Superior temporal gyrus (tissue), 1 donor: Measurements from ENCODE around the gene ACTL8.

Source experiments
- DNase-seq: peaks from one replicate; pipeline ENCODE4 v3.0.0-alpha.2; 2016; ENCODE audit errors: extremely low spot score

Gene ACTL8

DNA sequence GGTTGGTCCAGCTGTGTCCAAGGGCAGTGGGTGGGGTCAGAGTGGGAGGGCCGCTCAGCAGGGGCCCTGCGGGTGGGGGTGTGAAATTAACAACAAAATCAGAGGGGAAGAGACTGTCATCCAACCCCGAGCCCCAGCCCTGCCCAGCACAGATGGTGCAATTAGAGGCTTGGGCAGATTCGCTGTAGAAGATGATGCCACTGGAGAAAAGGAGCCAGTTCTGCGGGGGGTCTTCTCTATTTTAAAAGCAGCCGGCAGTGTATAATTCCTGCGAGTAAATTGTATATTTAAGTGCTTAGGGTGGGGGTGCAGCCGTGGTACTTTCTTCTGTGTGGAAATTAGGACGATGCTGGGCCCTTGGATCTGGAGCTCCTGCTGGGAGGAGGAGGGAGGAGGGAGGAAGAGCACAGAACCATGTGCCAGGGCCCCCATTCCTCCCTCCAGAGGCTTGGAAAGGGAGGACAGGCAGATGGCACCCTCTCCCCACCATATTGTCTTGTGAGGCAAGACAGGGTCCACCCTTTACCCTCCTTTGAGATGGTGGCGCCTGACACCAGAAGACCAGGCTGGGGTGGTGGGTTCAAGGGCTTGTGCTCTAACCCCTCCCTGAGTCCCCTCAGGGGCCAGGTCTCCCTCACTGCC is 89.2 kb downstream of the ACTL8 start:
- DNase-seq = no peak

DNA sequence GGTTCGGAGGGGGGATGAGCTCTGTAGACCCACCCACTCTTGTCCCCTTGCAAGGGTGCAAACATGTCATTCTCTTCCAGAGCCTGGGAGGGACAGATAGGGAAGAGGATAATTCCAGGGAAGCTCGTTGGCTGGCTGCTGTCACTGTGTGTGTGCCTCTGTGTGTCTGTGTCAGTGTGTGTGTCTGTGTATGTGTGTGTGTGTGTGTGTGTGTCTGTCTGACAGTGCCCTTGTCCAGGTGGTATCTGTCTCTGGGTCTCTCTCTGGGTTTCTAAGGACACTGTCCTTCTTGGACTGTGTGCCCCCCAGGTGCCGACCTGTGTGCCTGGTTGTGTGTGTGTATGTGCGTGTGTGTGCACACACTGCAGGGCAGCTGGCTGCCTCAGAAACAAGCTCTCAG is 90.5 kb downstream of the ACTL8 start:
- no peak for DNase-seq

DNA sequence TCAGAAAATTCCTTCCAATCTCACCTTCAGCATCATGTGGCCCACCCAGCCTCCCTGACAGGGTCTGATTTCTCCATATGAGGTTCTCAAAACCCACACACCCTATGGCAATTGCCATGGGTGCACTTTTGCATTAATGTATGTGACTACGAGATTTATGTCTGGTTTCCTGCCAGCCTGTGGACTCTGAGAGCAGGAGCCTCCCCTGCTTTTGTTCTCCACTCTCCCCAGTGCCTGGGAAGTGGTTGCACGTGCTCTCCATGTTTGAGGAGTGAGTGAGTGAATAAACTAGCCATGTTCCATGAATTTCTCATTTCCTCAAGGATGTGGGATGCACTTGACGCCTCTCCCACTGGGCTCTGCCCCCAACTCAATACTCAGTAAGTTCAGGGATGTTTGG is 91.2 kb downstream of the ACTL8 start:
- no peak for DNase-seq

- no peak for DNase-seq
These were observed 92.0 kb downstream of the ACTL8 start for GRCh38 chr1:17847111-17847510.

- DNase-seq = no peak
These were observed 94.1 kb downstream of the ACTL8 start for GRCh38 chr1:17849216-17849615.

DNA sequence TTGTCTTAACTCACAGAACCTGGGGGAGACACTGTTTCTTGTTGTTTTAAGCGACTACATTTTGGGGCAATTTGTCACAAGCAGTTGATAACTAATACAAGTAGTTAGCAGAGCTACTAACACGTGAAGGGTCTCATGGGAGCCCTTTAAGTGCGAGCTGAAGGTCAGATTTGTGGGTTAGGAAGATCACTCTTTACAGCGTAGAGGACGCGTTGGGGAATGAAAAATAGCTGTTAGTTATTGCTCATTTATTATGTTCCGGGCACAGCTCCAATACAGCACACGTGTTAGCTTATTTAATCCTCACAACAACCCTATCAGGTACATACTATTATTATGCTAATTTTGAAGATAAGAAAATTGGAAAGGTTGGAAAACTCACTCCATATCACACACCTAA is 95.9 kb downstream of the ACTL8 start:
- DNase-seq = no peak

DNA sequence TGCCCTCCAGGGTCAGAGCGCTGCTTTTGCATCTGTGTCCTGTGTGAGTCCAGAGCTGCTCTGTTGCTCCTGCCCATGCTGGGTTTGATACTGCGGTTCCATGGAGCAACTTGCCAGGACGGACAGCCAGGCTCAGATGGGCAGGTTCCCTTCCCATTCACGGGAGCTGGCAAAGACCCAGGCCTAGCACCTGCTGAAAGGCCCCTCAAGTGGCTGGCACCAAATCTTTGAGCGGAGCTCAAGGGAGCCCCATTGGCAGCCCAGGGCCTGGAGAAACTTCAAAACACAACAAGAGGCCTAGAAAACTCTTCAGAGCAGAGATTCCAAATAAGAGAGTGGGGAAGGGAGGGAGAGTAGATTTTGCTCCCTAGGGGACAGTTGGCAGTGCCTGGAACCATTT is 97.2 kb downstream of the ACTL8 start:
- DNase-seq = no peak

- DNase-seq = no peak
These were observed 98.3 kb downstream of the ACTL8 start for GRCh38 chr1:17853241-17853935.

GRCh38 chr1:17856496-17857108 is 101.5 kb downstream of the ACTL8 start:
- DNase-seq = no peak

- DNase-seq = no peak
These were observed 102.0 kb downstream of the ACTL8 start for GRCh38 chr1:17857109-17857499.

DNA sequence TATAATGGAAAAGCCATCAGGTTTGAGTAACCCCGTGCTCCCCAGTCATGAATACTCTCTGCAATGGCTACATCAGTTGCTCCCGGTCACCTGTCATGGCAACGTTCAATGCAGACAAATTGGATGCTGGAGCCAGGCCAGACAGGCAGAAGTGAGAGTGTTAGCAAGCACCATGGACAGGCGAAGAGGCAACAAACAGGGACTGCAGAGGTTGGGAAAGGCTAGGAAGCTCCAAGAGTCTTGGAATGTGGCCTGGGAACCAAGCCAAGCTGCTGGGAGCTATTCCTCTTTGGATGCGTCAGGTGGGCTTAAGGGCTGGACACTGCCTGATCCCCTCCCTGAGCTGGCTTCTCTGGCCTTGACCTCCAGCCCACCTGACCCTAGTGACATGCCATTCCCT is 102.9 kb downstream of the ACTL8 start:
- DNase-seq = no peak

GRCh38 chr1:17860812-17861211 is 105.7 kb downstream of the ACTL8 start:
- no peak for DNase-seq

DNA sequence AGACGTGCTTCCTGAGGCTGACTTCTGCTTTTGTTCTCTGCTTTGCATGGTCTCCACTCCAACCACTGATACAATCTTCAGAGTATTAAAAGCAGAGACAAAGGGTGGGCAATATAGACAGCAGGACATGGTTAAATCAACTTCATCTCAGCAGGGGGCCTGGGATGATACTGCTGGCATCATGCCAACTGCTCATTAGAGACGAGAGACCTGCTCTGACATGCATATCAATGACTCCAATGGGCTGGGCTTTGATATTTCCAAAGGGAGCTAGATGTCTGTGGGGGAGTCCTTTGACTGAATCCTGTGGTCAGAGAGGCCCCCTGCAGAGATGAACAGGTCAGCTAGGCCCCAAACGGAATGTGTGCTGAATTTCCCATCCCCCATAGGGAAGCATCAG is 106.6 kb downstream of the ACTL8 start:
- no peak for DNase-seq

- DNase-seq = no peak
These were observed 107.0 kb downstream of the ACTL8 start for GRCh38 chr1:17862121-17862520.

- no peak for DNase-seq
These were observed 111.0 kb downstream of the ACTL8 start for GRCh38 chr1:17865912-17866739.

- DNase-seq = no peak
These were observed 111.6 kb downstream of the ACTL8 start for GRCh38 chr1:17866740-17867029.

DNA sequence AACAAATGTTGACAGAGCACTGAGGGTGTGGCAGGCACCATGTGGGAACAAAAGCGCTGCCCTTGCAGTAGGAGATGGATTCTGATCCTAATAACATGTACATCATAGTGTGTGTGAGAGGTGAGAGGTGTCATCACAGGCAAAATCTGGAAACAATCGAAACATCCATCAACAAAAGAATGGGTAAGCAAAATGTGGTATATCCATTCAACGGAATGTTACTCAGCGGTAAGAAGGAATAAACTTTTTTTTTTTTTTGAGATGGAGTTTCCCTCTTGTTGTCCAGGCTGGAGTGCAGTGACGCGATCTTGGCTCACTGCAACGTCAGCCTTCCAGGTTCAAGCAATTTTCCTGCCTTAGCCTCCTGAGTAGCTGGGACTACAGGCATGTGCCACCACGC is 112.3 kb downstream of the ACTL8 start:
- DNase-seq = no peak

GRCh38 chr1:17869815-17870214 is 114.7 kb downstream of the ACTL8 start:
- no peak for DNase-seq

DNA sequence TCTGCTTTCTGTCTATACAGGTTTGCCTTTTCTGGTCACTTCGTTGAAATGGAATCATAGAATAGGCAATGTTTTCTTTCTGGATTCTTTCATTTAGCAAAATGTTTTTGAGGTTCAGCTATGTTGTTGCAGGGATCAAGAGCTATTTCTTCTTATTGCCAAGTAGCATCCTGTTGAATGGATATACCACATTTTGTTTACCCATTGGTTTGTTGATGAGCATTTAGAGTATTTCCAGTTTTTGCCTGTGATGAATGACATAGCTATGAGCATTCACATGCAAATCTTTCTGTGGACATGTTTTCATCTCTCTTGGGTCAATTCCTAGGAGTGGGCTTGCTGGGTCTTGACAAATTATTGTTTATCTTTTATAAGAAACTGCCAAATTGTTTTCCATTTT is 115.5 kb downstream of the ACTL8 start:
- DNase-seq = no peak

- no peak for DNase-seq
These were observed 118.0 kb downstream of the ACTL8 start for GRCh38 chr1:17873007-17873675.

- no peak for DNase-seq
These were observed 119.1 kb downstream of the ACTL8 start for GRCh38 chr1:17874231-17874630.

- DNase-seq = no peak
These were observed 119.6 kb downstream of the ACTL8 start for GRCh38 chr1:17874710-17875109.
